Esophagus squamous epithelium (tissue), 4 donors: ENCODE data around the gene KSR2.

Source experiments
- POLR2A ChIP-seq, 4 donors: fragments of 450-650 bp; IDR thresholded peaks; one replicate each; pipeline ENCODE4 v1.6.1; 2017; ENCODE audit warnings: antibody characterized with exemption in 4 of 4, mild to moderate bottlenecking in 4 of 4, moderate library complexity in 3 of 4
- TF ChIP-seq, protein P1 (sequence below), 6 experiments: fragments of 450-650 bp in 4 of 6; fragments of 200-600 bp in 2 of 6; sonication (generic) in 2 of 6; IDR thresholded peaks; one replicate each; pipeline ENCODE4 v1.5.1; 2016 to 2019; ENCODE audit warnings: antibody characterized with exemption in 6 of 6, mild to moderate bottlenecking in 4 of 6, moderate library complexity in 4 of 6

DNA sequence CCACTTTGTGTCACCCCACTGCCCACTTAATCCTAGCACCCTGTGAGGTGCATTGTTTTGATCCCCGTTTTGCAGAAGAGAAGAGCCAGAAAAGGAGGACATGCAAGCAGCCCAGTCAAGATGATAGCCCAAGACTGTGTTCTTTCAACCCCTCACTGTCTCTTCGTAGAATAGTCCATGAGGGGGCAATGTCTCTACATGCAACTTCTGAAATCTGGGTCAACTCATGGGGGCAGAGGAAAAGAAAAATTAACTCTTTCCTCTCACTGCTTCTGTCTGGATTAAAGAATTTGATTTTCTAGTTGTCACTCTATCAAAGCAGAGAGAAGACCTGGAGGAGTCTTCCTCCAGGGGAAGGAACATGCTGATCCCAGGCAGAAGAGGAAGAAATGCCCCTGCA is 377.8 kb downstream of the KSR2 start:
- no peak for TF ChIP-seq POLR2A (IDR thresholded peaks at IDR 0.05)
- TF ChIP-seq, protein P1, sequence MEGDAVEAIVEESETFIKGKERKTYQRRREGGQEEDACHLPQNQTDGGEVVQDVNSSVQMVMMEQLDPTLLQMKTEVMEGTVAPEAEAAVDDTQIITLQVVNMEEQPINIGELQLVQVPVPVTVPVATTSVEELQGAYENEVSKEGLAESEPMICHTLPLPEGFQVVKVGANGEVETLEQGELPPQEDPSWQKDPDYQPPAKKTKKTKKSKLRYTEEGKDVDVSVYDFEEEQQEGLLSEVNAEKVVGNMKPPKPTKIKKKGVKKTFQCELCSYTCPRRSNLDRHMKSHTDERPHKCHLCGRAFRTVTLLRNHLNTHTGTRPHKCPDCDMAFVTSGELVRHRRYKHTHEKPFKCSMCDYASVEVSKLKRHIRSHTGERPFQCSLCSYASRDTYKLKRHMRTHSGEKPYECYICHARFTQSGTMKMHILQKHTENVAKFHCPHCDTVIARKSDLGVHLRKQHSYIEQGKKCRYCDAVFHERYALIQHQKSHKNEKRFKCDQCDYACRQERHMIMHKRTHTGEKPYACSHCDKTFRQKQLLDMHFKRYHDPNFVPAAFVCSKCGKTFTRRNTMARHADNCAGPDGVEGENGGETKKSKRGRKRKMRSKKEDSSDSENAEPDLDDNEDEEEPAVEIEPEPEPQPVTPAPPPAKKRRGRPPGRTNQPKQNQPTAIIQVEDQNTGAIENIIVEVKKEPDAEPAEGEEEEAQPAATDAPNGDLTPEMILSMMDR (IDR thresholded peaks at IDR 0.05) = no peak
